ENCODE results near the gene STING1. TPM values are rescaled to one million over a fixed set of nuclear protein-coding genes. Genes with fewer than 3 reads are reported as not detected.

The STING1 gene
- total and polyA plus RNA-seq, 2 experiments from 2014 or later, result 7.7 to 17.0 TPM

- DNase-seq (ENCODE audit: low spot score), result no peak
- H3K9me3 ChIP-seq (ENCODE audit: low read depth), result no peaks in the 10 kb centered on the region
- no peaks in the 10 kb centered on the region for H3K9me2 ChIP-seq (replicated peaks; ENCODE audit: insufficient read depth)
- no peaks in the 10 kb centered on the region for H3K79me2 ChIP-seq
- H3K27me3 ChIP-seq, result no peaks in the 10 kb centered on the region
- no peaks in the 10 kb centered on the region for H4K20me1 ChIP-seq (ENCODE audit: insufficient read depth, poor library complexity, severe bottlenecking)
- no peaks in the 10 kb centered on the region for H3K36me3 ChIP-seq (replicated peaks; ENCODE audit: insufficient read depth, low read depth)
- no peak overlapping the region for H2AFZ ChIP-seq
- no peak overlapping the region for H3K4me3 ChIP-seq
- WGBS (ENCODE audit: low lambda C conversion rate, missing lambda C conversion rate), result 83% methylated on average over 4 of the region's 4 CpGs
- H3K4me1 ChIP-seq (ENCODE audit: insufficient read depth), result no peaks in the 10 kb centered on the region
- no peak overlapping the region for H3K27ac ChIP-seq
- TF ChIP-seq, protein P1, sequence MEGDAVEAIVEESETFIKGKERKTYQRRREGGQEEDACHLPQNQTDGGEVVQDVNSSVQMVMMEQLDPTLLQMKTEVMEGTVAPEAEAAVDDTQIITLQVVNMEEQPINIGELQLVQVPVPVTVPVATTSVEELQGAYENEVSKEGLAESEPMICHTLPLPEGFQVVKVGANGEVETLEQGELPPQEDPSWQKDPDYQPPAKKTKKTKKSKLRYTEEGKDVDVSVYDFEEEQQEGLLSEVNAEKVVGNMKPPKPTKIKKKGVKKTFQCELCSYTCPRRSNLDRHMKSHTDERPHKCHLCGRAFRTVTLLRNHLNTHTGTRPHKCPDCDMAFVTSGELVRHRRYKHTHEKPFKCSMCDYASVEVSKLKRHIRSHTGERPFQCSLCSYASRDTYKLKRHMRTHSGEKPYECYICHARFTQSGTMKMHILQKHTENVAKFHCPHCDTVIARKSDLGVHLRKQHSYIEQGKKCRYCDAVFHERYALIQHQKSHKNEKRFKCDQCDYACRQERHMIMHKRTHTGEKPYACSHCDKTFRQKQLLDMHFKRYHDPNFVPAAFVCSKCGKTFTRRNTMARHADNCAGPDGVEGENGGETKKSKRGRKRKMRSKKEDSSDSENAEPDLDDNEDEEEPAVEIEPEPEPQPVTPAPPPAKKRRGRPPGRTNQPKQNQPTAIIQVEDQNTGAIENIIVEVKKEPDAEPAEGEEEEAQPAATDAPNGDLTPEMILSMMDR (IDR thresholded peaks at IDR 0.05; ENCODE audit: poor library complexity), result no peak
- no peak for TF ChIP-seq EZH2phosphoT487 (IDR thresholded peaks at IDR 0.05; ENCODE audit: low read depth, severe bottlenecking, unreplicated experiment)
- no peak for TF ChIP-seq EZH2 (IDR thresholded peaks at IDR 0.05; ENCODE audit: borderline replicate concordance)
- no peak overlapping the region for H3K4me2 ChIP-seq
Measured at GRCh38 chr5:139501381-139501780, 18.8 kb upstream of the STING1 start.

GRCh38 chr5:139495638-139496435 lies 13.3 kb upstream of the STING1 start:
- Histone ChIP-seq H3K4me1 (ENCODE audit: insufficient read depth) (no peaks in the 10 kb centered on the region), H3K4me2 (no peak overlapping the region), H2AFZ (no peak overlapping the region), H3K27me3 (no peaks in the 10 kb centered on the region), H4K20me1 (ENCODE audit: insufficient read depth, poor library complexity, severe bottlenecking) (no peaks in the 10 kb centered on the region), H3K27ac (no peak overlapping the region), H3K36me3 (replicated peaks; ENCODE audit: insufficient read depth, low read depth) (no peaks in the 10 kb centered on the region), H3K9me3 (ENCODE audit: low read depth) (no peaks in the 10 kb centered on the region), H3K4me3 (no peak overlapping the region), H3K9me2 (replicated peaks; ENCODE audit: insufficient read depth) (no peaks in the 10 kb centered on the region), H3K79me2 (no peaks in the 10 kb centered on the region)
- no peak for DNase-seq (ENCODE audit: low spot score)
- 94% methylated on average over 3 of the region's 3 CpGs for WGBS (ENCODE audit: low lambda C conversion rate, missing lambda C conversion rate)
- TF ChIP-seq, protein P1 (IDR thresholded peaks at IDR 0.05; ENCODE audit: poor library complexity), result no peak
- TF ChIP-seq EZH2phosphoT487 (IDR thresholded peaks at IDR 0.05; ENCODE audit: low read depth, severe bottlenecking, unreplicated experiment) (no peak), EZH2 (IDR thresholded peaks at IDR 0.05; ENCODE audit: borderline replicate concordance) (no peak)

GRCh38 chr5:139494832-139495231 lies 12.3 kb upstream of the STING1 start:
- Histone ChIP-seq H3K4me2 (no peak overlapping the region), H3K4me1 (ENCODE audit: insufficient read depth) (no peaks in the 10 kb centered on the region), H3K27me3 (no peaks in the 10 kb centered on the region), H3K27ac (no peak overlapping the region), H3K4me3 (no peak overlapping the region), H3K9me2 (replicated peaks; ENCODE audit: insufficient read depth) (no peaks in the 10 kb centered on the region), H4K20me1 (ENCODE audit: insufficient read depth, poor library complexity, severe bottlenecking) (no peaks in the 10 kb centered on the region), H3K79me2 (no peaks in the 10 kb centered on the region), H3K9me3 (ENCODE audit: low read depth) (no peaks in the 10 kb centered on the region), H2AFZ (no peak overlapping the region), H3K36me3 (replicated peaks; ENCODE audit: insufficient read depth, low read depth) (no peaks in the 10 kb centered on the region)
- DNase-seq (ENCODE audit: low spot score), result no peak
- TF ChIP-seq EZH2 (IDR thresholded peaks at IDR 0.05; ENCODE audit: borderline replicate concordance) (no peak), EZH2phosphoT487 (IDR thresholded peaks at IDR 0.05; ENCODE audit: low read depth, severe bottlenecking, unreplicated experiment) (no peak)
- TF ChIP-seq, protein P1 (IDR thresholded peaks at IDR 0.05; ENCODE audit: poor library complexity), result no peak

Measured in hepatocyte (in vitro differentiated cells).